HUES64 (cell line): ENCODE measurements around the gene RALGPS1.

ENCODE experiments used
- H3K27ac ChIP-seq: 2 replicates; pipeline ENCODE4 v1.7.0; 2013; ENCODE audit warnings: low read depth, low read length, inconsistent platforms
- H3K27me3 ChIP-seq: 2 replicates; pipeline ENCODE4 v1.6.1; 2013; ENCODE audit warnings: mild to moderate bottlenecking, low read length; ENCODE audit not compliant: insufficient read depth
- H3K36me3 ChIP-seq: 2 replicates; pipeline ENCODE4 v1.6.1; 2013; ENCODE audit warnings: mild to moderate bottlenecking, low read length; ENCODE audit not compliant: insufficient read depth
- H3K4me1 ChIP-seq: 2 replicates; pipeline ENCODE4 v1.6.1; 2013; ENCODE audit warnings: mild to moderate bottlenecking, low read length, moderate library complexity; ENCODE audit not compliant: insufficient read depth
- H3K4me3 ChIP-seq: 2 replicates; pipeline ENCODE4 v1.5.1; 2013; ENCODE audit warnings: mild to moderate bottlenecking, low read length, moderate library complexity
- H3K9ac ChIP-seq: 2 replicates; pipeline ENCODE4 v1.6.1; 2013; ENCODE audit warnings: mild to moderate bottlenecking, low read depth, low read length
- H3K9me3 ChIP-seq: 2 replicates; pipeline ENCODE4 v1.6.1; 2013; ENCODE audit warnings: low read depth, low read length; ENCODE audit not compliant: insufficient read depth
- WGBS: fragments of 150-250, 120-280 bp; methylation state at CpG from one replicate; pipeline ENCODE4 v1.1.7; 2013; ENCODE audit warnings: missing lambda C conversion rate; 5-methylcytosine and 5-hydroxymethylcytosine counted together

Gene RALGPS1

GRCh38 chr9:127137640-127138360, 223.2 kb downstream of the RALGPS1 start:
- Histone ChIP-seq H3K36me3 (no peaks in the 10 kb centered on the region), H3K4me1 (peaks cover 26% of the 10 kb centered on the region), H3K27me3 (no peaks in the 10 kb centered on the region), H3K9me3 (no peaks in the 10 kb centered on the region), H3K27ac (no peak overlapping the region), H3K9ac (no peak overlapping the region), H3K4me3 (no peak overlapping the region)
- 94% methylated on average over 11 of the region's 11 CpGs for WGBS

DNA sequence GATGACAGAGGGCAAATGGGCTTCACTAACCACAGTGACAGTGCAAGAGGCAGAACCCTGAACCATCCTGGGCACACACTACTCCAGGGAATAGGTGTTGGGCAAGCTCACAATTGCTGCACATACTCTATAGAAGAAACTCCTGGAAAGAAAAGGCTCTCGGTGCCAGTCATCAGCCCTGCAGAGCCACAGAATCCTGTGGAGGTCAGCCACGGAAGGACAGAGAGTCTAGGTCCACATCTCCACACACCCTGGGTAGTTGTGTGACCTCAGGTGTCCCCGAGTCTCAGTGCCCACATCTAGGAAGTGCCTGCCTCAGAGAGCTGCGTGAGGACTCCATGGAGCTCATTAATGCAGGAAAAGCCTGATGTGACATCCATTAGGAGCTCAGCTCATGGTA, 223.9 kb downstream of the RALGPS1 start:
- Histone ChIP-seq H3K9ac (no peak overlapping the region), H3K27me3 (no peaks in the 10 kb centered on the region), H3K27ac (no peak overlapping the region), H3K9me3 (no peaks in the 10 kb centered on the region), H3K4me3 (no peak overlapping the region), H3K36me3 (no peaks in the 10 kb centered on the region), H3K4me1 (peaks cover 25% of the 10 kb centered on the region)
- WGBS, result 93% methylated on average over 4 of the region's 4 CpGs

DNA sequence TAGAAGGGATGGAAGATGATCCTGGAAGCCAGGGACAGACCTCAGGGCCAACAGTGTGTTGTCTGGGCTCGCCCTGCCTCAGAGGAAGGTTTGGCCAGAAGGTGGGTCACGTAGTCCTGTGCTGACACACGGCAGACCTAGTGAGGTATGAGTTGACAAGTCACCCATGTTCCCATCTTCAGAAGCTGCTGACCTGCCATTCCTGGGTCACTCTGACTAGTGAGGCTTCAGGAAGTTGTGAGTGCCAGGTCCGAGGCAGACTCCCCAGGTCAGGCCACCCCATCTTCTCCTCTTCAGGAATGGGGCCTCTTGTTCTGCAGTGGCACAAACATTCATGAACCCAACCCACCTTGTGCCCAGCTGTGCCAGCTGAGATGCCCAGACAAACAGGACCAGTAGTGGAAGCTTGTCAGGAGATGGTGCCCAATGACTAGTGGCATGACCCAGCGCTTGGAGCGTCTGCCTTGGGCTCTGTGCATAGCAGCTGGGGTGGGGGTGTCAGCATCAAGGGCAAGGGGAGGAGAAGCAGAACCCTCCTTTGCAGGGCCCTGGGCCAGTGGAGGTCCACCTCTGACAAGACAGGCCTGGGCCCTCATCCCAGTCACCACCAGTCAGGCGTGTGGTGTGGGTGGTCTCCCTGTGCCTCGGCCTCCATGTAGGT, 224.6 kb downstream of the RALGPS1 start:
- Histone ChIP-seq H3K36me3 (no peaks in the 10 kb centered on the region), H3K9ac (no peak overlapping the region), H3K4me3 (no peak overlapping the region), H3K27me3 (no peaks in the 10 kb centered on the region), H3K4me1 (peaks cover 20% of the 10 kb centered on the region), H3K9me3 (no peaks in the 10 kb centered on the region), H3K27ac (no peak overlapping the region)
- 93% methylated on average over 8 of the region's 8 CpGs for WGBS

GRCh38 chr9:127139775-127140174, 225.2 kb downstream of the RALGPS1 start:
- Histone ChIP-seq H3K9ac (no peak overlapping the region), H3K27me3 (no peaks in the 10 kb centered on the region), H3K36me3 (no peaks in the 10 kb centered on the region), H3K4me1 (peaks cover 19% of the 10 kb centered on the region), H3K27ac (no peak overlapping the region), H3K4me3 (no peak overlapping the region), H3K9me3 (no peaks in the 10 kb centered on the region)
- 92% methylated on average over 6 of the region's 6 CpGs for WGBS

- no peaks in the 10 kb centered on the region for H3K27me3 ChIP-seq
- 93% methylated on average over 6 of the region's 6 CpGs for WGBS
Observed at GRCh38 chr9:127140181-127140580, 225.6 kb downstream of the RALGPS1 start.

GRCh38 chr9:127140842-127141675, 226.5 kb downstream of the RALGPS1 start:
- no peak overlapping the region for H3K4me3 ChIP-seq
- H3K4me1 ChIP-seq, result peaks cover 19% of the 10 kb centered on the region
- no peak overlapping the region for H3K9ac ChIP-seq
- H3K27ac ChIP-seq, result no peak overlapping the region
- H3K36me3 ChIP-seq, result no peaks in the 10 kb centered on the region
- WGBS, result 89% methylated on average over 9 of the region's 9 CpGs
- no peaks in the 10 kb centered on the region for H3K27me3 ChIP-seq
- H3K9me3 ChIP-seq, result no peaks in the 10 kb centered on the region

More at GRCh38 chr9:127140181-127140580, 225.6 kb downstream of the RALGPS1 start:
- no peak overlapping the region for H3K27ac ChIP-seq
- no peaks in the 10 kb centered on the region for H3K36me3 ChIP-seq
- no peak overlapping the region for H3K4me3 ChIP-seq
- H3K9me3 ChIP-seq, result no peaks in the 10 kb centered on the region
- no peak overlapping the region for H3K9ac ChIP-seq
- peaks cover 19% of the 10 kb centered on the region for H3K4me1 ChIP-seq

GRCh38 chr9:127142291-127142690, 227.7 kb downstream of the RALGPS1 start:
- H3K27ac ChIP-seq, result no peak overlapping the region
- no peak overlapping the region for H3K9ac ChIP-seq
- H3K4me1 ChIP-seq, result peaks cover 19% of the 10 kb centered on the region
- 75% methylated on average over 3 of the region's 3 CpGs for WGBS
- H3K4me3 ChIP-seq, result no peak overlapping the region
- H3K36me3 ChIP-seq, result no peaks in the 10 kb centered on the region
- H3K27me3 ChIP-seq, result no peaks in the 10 kb centered on the region
- H3K9me3 ChIP-seq, result no peaks in the 10 kb centered on the region

GRCh38 chr9:127142931-127143464, 228.4 kb downstream of the RALGPS1 start:
- Histone ChIP-seq H3K36me3 (no peaks in the 10 kb centered on the region), H3K4me3 (no peak overlapping the region), H3K27ac (no peak overlapping the region), H3K9ac (no peak overlapping the region), H3K9me3 (no peaks in the 10 kb centered on the region), H3K4me1 (peaks cover 19% of the 10 kb centered on the region), H3K27me3 (no peaks in the 10 kb centered on the region)
- 86% methylated on average over 1 of the region's 2 CpGs for WGBS

GRCh38 chr9:127143920-127144465, 229.4 kb downstream of the RALGPS1 start:
- Histone ChIP-seq H3K9me3 (no peaks in the 10 kb centered on the region), H3K36me3 (no peaks in the 10 kb centered on the region), H3K9ac (no peak overlapping the region), H3K27me3 (no peaks in the 10 kb centered on the region), H3K27ac (no peak overlapping the region), H3K4me3 (no peak overlapping the region), H3K4me1 (peaks cover 19% of the 10 kb centered on the region)
- 94% methylated on average over 8 of the region's 8 CpGs for WGBS

DNA sequence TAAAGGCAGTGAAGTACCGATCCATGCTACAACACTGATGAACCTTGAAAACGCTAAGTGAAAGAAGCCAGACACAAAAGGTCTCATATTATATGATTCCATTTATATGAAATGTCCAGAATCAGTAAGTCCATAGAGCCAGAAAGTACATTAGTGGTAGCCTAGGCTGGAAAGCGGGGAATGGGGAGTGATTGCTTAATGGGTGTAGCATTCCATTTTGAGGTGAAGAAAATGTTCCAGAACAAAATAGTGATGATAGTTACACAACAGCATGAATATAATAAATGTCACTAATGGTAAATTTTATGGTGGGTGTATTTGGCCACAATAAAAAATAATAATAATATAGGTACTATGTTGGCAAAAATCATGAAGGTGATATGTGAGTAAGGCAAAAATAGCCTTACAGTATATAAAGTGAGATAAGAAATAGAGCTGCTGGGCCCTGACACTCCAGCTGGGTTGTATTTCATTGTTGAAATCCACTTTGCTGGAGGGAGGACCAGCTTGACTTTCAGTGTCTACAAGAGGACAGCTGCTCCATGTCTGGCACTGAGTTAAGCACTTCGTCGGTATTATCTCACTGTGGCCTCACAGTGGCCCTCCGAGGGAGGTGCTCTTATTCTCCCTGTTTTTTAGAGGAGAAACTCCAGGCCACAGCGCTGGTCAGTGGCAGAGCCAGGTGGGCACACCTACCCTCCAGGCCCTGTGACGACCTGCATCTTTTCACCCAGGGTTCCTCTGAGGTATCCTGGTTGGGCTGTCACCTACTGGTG, 230.3 kb downstream of the RALGPS1 start:
- Histone ChIP-seq H3K27me3 (no peaks in the 10 kb centered on the region), H3K4me3 (no peak overlapping the region), H3K9me3 (no peaks in the 10 kb centered on the region), H3K36me3 (no peaks in the 10 kb centered on the region), H3K4me1 (peaks cover 19% of the 10 kb centered on the region), H3K27ac (no peak overlapping the region), H3K9ac (no peak overlapping the region)
- 88% methylated on average over 8 of the region's 8 CpGs for WGBS
